H1 (cell line): ENCODE data around the gene JPH2. TPM values are rescaled to one million over a fixed set of nuclear protein-coding genes. Genes with fewer than 3 reads are reported as not detected.

ENCODE experiments used
- CTCF ChIA-PET: fragments of 300-600 bp; sonication (Branson Sonifier 250); formaldehyde crosslinking; loops from one replicate; lab custom pipeline; 2021; ENCODE audit not compliant: partially characterized antibody; lab: Charles Lee
- POLR2A ChIA-PET: fragments of 300-600 bp; sonication (Branson Sonifier 250); formaldehyde crosslinking; loops from one replicate; lab custom pipeline; 2021; ENCODE audit warnings: inconsistent platforms; ENCODE audit not compliant: partially characterized antibody; lab: Charles Lee
- DNase-seq, 2 experiments: peaks; one replicate each; pipeline versions ENCODE4 v3.0.0 to v3.0.0-alpha.2; 2010 to 2022; ENCODE audit warnings: low spot score in 2 of 2, low read depth in 1 of 2, mixed read lengths in 1 of 2
- FAIRE-seq: peaks from 2 replicates; lab custom pipeline; 2011; peaks lifted over from hg19 to GRCh38; lab: Jason Lieb, UNC
- H2AFZ ChIP-seq: 2 replicates; pipeline ENCODE4 v1.8.1; 2012; ENCODE audit warnings: low read length, inconsistent platforms
- H2AK5ac ChIP-seq: 2 replicates; pipeline ENCODE4 v1.6.1; 2013; ENCODE audit warnings: low read depth, low read length
- H2BK120ac ChIP-seq: replicated peaks from 2 replicates; pipeline ENCODE3; 2013; ENCODE audit warnings: low read depth, low read length, inconsistent platforms
- H2BK12ac ChIP-seq: 2 replicates; pipeline ENCODE4 v1.6.1; 2013; ENCODE audit warnings: low read depth, low read length
- H2BK15ac ChIP-seq: 2 replicates; pipeline ENCODE4 v1.6.1; 2013; ENCODE audit warnings: low read length
- H2BK20ac ChIP-seq: 2 replicates; pipeline ENCODE4 v1.6.1; 2013; ENCODE audit warnings: low read length
- H2BK5ac ChIP-seq: 2 replicates; pipeline ENCODE4 v1.6.1; 2013; ENCODE audit warnings: low read depth, low read length
- H3K14ac ChIP-seq: 2 replicates; pipeline ENCODE4 v1.6.1; 2013; ENCODE audit warnings: inconsistent platforms; ENCODE audit not compliant: insufficient read length
- H3K18ac ChIP-seq: 2 replicates; pipeline ENCODE4 v1.6.1; 2013; ENCODE audit warnings: low read length; ENCODE audit errors: extremely low read depth
- H3K23ac ChIP-seq: 2 replicates; pipeline ENCODE4 v1.6.1; 2013; ENCODE audit warnings: inconsistent platforms; ENCODE audit not compliant: insufficient read length
- H3K23me2 ChIP-seq: 2 replicates; pipeline ENCODE4 v1.6.1; 2013; ENCODE audit warnings: low read depth, low read length
- H3K27ac ChIP-seq: 2 replicates; pipeline ENCODE4 v1.6.1; 2011; ENCODE audit warnings: low read depth, low read length, inconsistent platforms
- H3K27me3 ChIP-seq, 4 experiments: replicated peaks in 1 of 4; 1 replicate in 1 of 4; 2 replicates in 3 of 4; pipeline versions ENCODE4 v1.6.1 to v1.8.1; 2011 to 2013; ENCODE audit warnings: low read length in 3 of 4, mild to moderate bottlenecking in 3 of 4, inconsistent platforms in 2 of 4, mixed read lengths in 2 of 4, moderate library complexity in 1 of 4; ENCODE audit not compliant: control insufficient read depth in 3 of 4, insufficient read depth in 3 of 4; ENCODE audit errors: extremely low read depth in 1 of 4
- H3K36me3 ChIP-seq, 4 experiments: 2 replicates each; pipeline versions ENCODE4 v1.6.1 to v1.8.1; 2011 to 2013; ENCODE audit warnings: mild to moderate bottlenecking in 4 of 4, low read length in 3 of 4, moderate library complexity in 2 of 4, control low read depth in 1 of 4, inconsistent platforms in 1 of 4; ENCODE audit not compliant: insufficient read depth in 4 of 4, control insufficient read depth in 2 of 4
- H3K4ac ChIP-seq: replicated peaks from 2 replicates; pipeline ENCODE3; 2013; ENCODE audit warnings: low read length, low read depth, mixed read lengths, inconsistent platforms; ENCODE audit not compliant: insufficient read length
- H3K4me1 ChIP-seq, 4 experiments: replicated peaks in 1 of 4; 1 replicate in 1 of 4; 2 replicates in 3 of 4; pipeline versions ENCODE4 v1.6.1 to v1.8.1; 2011 to 2013; ENCODE audit warnings: low read length in 3 of 4, inconsistent platforms in 2 of 4, mixed read lengths in 1 of 4; ENCODE audit not compliant: insufficient read depth in 4 of 4, control insufficient read depth in 3 of 4
- H3K4me2 ChIP-seq, 2 experiments: 2 replicates each; pipeline versions ENCODE4 v1.6.1 to v1.8.1; 2011 to 2013; ENCODE audit warnings: low read depth in 2 of 2, low read length in 2 of 2, control low read depth in 1 of 2, inconsistent platforms in 1 of 2, mild to moderate bottlenecking in 1 of 2; ENCODE audit not compliant: insufficient read depth in 1 of 2
- H3K4me3 ChIP-seq, 4 experiments: fragments of 200-600, 300-600 bp in 1 of 4; sonication (generic), shearing (Covaris generic), sonication (Bioruptor Twin) in 1 of 4; 2 replicates each; pipeline versions ENCODE4 v1.5.1 to v1.8.1; 2011 to 2016; ENCODE audit warnings: low read length in 4 of 4, low read depth in 3 of 4, control low read depth in 2 of 4, inconsistent platforms in 2 of 4, mild to moderate bottlenecking in 2 of 4, mixed read lengths in 1 of 4, moderate library complexity in 1 of 4; ENCODE audit not compliant: insufficient read depth in 2 of 4; ENCODE audit errors: extremely low read depth in 1 of 4
- H3K56ac ChIP-seq: replicated peaks from 2 replicates; pipeline ENCODE3; 2013; ENCODE audit warnings: low read depth, mild to moderate bottlenecking, mixed read lengths, low read length, inconsistent platforms; ENCODE audit not compliant: insufficient read length
- H3K79me1 ChIP-seq: 2 replicates; pipeline ENCODE4 v1.6.1; 2013; ENCODE audit warnings: low read depth, low read length, control low read depth
- H3K79me2 ChIP-seq, 2 experiments: 2 replicates each; pipeline versions ENCODE4 v1.6.1 to v1.8.1; 2012 to 2013; ENCODE audit warnings: low read length in 2 of 2, mild to moderate bottlenecking in 2 of 2, inconsistent platforms in 1 of 2; ENCODE audit not compliant: insufficient read depth in 2 of 2, control insufficient read depth in 1 of 2
- H3K9ac ChIP-seq, 4 experiments: replicated peaks in 1 of 4; 1 replicate in 1 of 4; 2 replicates in 3 of 4; pipeline versions ENCODE4 v1.6.1 to v1.8.1; 2011 to 2013; ENCODE audit warnings: low read depth in 3 of 4, low read length in 3 of 4, control low read depth in 2 of 4, mild to moderate bottlenecking in 2 of 4, moderate library complexity in 2 of 4, inconsistent platforms in 1 of 4; ENCODE audit errors: extremely low read depth in 1 of 4
- H3K9me3 ChIP-seq, 2 experiments: 2 replicates each; pipeline versions ENCODE4 v1.6.1 to v1.8.1; 2012 to 2013; ENCODE audit warnings: mild to moderate bottlenecking in 2 of 2, moderate library complexity in 2 of 2, control low read depth in 1 of 2, inconsistent platforms in 1 of 2, low read depth in 1 of 2, low read length in 1 of 2, mixed read lengths in 1 of 2; ENCODE audit not compliant: insufficient read depth in 2 of 2
- H4K20me1 ChIP-seq, 2 experiments: replicated peaks in 1 of 2; 2 replicates each; pipeline versions ENCODE3 to v1.8.1; 2011 to 2013; ENCODE audit warnings: inconsistent platforms in 2 of 2, low read length in 2 of 2, mild to moderate bottlenecking in 1 of 2; ENCODE audit not compliant: insufficient read depth in 2 of 2, control insufficient read depth in 1 of 2
- H4K5ac ChIP-seq: 2 replicates; pipeline ENCODE4 v1.6.1; 2013; ENCODE audit warnings: low read length, low read depth, mixed read lengths, inconsistent platforms; ENCODE audit not compliant: insufficient read length
- H4K8ac ChIP-seq: 2 replicates; pipeline ENCODE4 v1.8.0; 2013; ENCODE audit warnings: mild to moderate bottlenecking, moderate library complexity, low read length, inconsistent platforms; ENCODE audit not compliant: insufficient read depth; ENCODE audit errors: extremely low read depth
- H4K91ac ChIP-seq: replicated peaks from 2 replicates; pipeline ENCODE3; 2013; ENCODE audit warnings: low read length, mixed read lengths, inconsistent platforms; ENCODE audit not compliant: insufficient read length
- CBX5 ChIP-seq: fragments of 300-800, 300-1000 bp; sonication (generic); IDR thresholded peaks from 2 replicates; pipeline ENCODE4 v1.7.1; 2016; ENCODE audit warnings: antibody characterized with exemption, low read length, low read depth
- CHD1 ChIP-seq: IDR thresholded peaks from 2 replicates; pipeline ENCODE4 v1.6.1; 2012; ENCODE audit warnings: low read depth, low read length, improper control_type of control experiment
- GTF2F1 ChIP-seq: IDR thresholded peaks from 2 replicates; pipeline ENCODE4 v1.6.1; 2012; ENCODE audit warnings: low read depth, low read length, improper control_type of control experiment, borderline replicate concordance
- KDM4A ChIP-seq: IDR thresholded peaks from one replicate; pipeline ENCODE4 v1.7.1; 2012; ENCODE audit warnings: low read depth, mild to moderate bottlenecking, moderate library complexity, low read length, inconsistent platforms; ENCODE audit not compliant: severe bottlenecking
- WGBS, 2 experiments: shearing (Covaris generic) in 1 of 2; methylation state at CpG; one replicate each; pipeline versions ENCODE4 v1.1.6 to v1.1.7; 2013 to 2015; ENCODE audit warnings: low lambda C conversion rate in 2 of 2, mixed read lengths in 2 of 2, inconsistent platforms in 1 of 2, low coverage in 1 of 2, missing lambda C conversion rate in 1 of 2; ENCODE audit not compliant: insufficient replicate concordance in 2 of 2, insufficient coverage in 1 of 2, insufficient read length in 1 of 2; ENCODE audit errors: extremely low coverage in 1 of 2, missing lambda C conversion rate in 1 of 2; 5-methylcytosine and 5-hydroxymethylcytosine counted together
- polyA plus RNA-seq, 7 experiments: library from polyadenylated mRNA; depleted of rRNA in 3 of 7; stranded (reverse) in 5 of 7; unstranded in 2 of 7; fragments of >200 nt in 5 of 7; fragments of 200-250 nt in 2 of 7; gene quantifications; 1 replicate in 5 of 7; 2 replicates in 1 of 7; 4 replicates in 1 of 7; pipeline versions ENCODE4 v1.2.1 to v1.2.3, GENCODE V29; 2011 to 2013; ENCODE audit warnings: missing spikeins in 2 of 7, mixed read lengths in 2 of 7
- total RNA-seq: library from RNA; stranded (reverse); fragmentation: NEBNext Ultra II Directional; extraction: Animal tissue kit (Norgen Biotek cat#: 25700); gene quantifications from 2 replicates; pipeline ENCODE4 v1.2.1, GENCODE V29; 2021

Gene JPH2
- total and polyA plus RNA-seq, 2 of the 8 experiments (the other 6 are each of a cell fraction or from before 2014, with no cell fraction given) = 0.59 to 1.3 TPM

DNA sequence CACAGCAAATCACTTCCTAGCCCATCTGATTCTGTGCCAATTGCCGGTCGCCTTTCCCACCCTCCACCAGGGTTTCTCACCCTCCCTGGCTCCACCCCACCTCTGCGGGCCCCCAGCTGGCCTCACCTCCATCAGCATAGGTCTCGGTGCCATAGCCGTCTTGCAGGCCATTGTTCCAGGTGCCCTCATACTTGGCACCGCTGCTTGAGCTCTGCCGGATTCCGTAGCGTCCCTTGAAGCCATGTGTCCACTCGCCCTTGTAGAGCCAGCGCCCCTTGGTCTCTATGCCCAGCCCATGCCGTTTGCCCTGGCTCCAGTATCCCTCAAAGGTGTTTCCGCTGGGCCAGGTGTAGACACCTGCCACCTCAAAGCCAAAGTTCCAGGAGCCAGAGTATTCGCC, 787 bp downstream of the JPH2 start:
- H4K20me1 ChIP-seq = peaks cover 0 to 4% of the 10 kb centered on the region in 2 experiments
- no peak overlapping the region for H3K9ac ChIP-seq
- H3K23ac ChIP-seq = no peak overlapping the region
- no peak overlapping the region; the same call in 1 of the 2 replicates for H2BK5ac ChIP-seq
- WGBS, 2 experiments = 83% methylated on average over 14 of the region's 14 CpGs; no CpG with 5 or more reads in 1 of the 2 experiments
- H3K18ac ChIP-seq = no peak overlapping the region
- no peak overlapping the region for H3K4ac ChIP-seq
- peaks cover 21% of the 10 kb centered on the region for H3K23me2 ChIP-seq
- no peak overlapping the region for H2AK5ac ChIP-seq
- H3K4me2 ChIP-seq = peak overlapping the region; percentile 73 to 82; a peak in 3 of 4 replicates
- no peak overlapping the region for H4K5ac ChIP-seq
- H3K4me3 ChIP-seq = peak overlapping the region in 1 of 4 experiments; percentile 66; a peak in 1 of 8 replicates
- CTCF ChIA-PET = interaction anchor here (17.7 kb wide), 1 partner anchor 72 kb away, joined by 512 read pairs; no protein-coding TSS in a partner anchor
- H3K9me3 ChIP-seq = no peaks in the 10 kb centered on the region
- peak overlapping the region; percentile 63; the same call in 1 of the 2 replicates for H2BK15ac ChIP-seq
- no peaks in the 10 kb centered on the region for H3K36me3 ChIP-seq
- peaks cover 0 to 13% (median 7%) of the 10 kb centered on the region in 4 experiments; a peak in 5 of 7 replicates for H3K4me1 ChIP-seq
- no peak overlapping the region for H2AFZ ChIP-seq
- H3K79me1 ChIP-seq = no peaks in the 10 kb centered on the region
- no peak overlapping the region for H2BK120ac ChIP-seq
- DNase-seq (no peak), FAIRE-seq (no peak)
- H3K27ac ChIP-seq = no peak overlapping the region
- no peak overlapping the region for H3K56ac ChIP-seq
- H4K91ac ChIP-seq = peak overlapping the region; percentile 14
- no peak overlapping the region for H2BK12ac ChIP-seq
- no peaks in the 10 kb centered on the region for H3K79me2 ChIP-seq
- no peak overlapping the region for H4K8ac ChIP-seq
- H2BK20ac ChIP-seq = no peak overlapping the region
- no peak overlapping the region for H3K14ac ChIP-seq
- peaks cover 0 to 4% (median 1%) of the 10 kb centered on the region in 4 experiments; a peak in 2 of 7 replicates for H3K27me3 ChIP-seq
- POLR2A ChIA-PET = interaction anchor here (1.5 kb wide), 1 partner anchor 49 kb away, joined by 5 read pairs; no protein-coding TSS in a partner anchor
- TF ChIP-seq CHD1 (no peak), KDM4A (no peak), CBX5 (no peak), GTF2F1 (no peak)
